HepG2 (cell line): ENCODE measurements around the gene VWA3A. TPM values are rescaled to one million over a fixed set of nuclear protein-coding genes. Genes with fewer than 3 reads are reported as not detected.

ENCODE experiments used
- CEBPB ChIP-seq: IDR thresholded peaks from 2 replicates; pipeline ENCODE4 v1.6.1; 2011; ENCODE audit warnings: low read depth, low read length, improper control_type of control experiment, borderline replicate concordance
- ELF4 ChIP-seq: sonication (generic); formaldehyde crosslinking; IDR thresholded peaks from 2 replicates; pipeline ENCODE4 v1.5.0; 2020; ENCODE audit warnings: missing genetic modification reagents, mild to moderate bottlenecking, moderate library complexity, borderline replicate concordance
- GLI4 ChIP-seq: sonication (generic); formaldehyde crosslinking; IDR thresholded peaks from 2 replicates; pipeline ENCODE4 v1.5.1; 2020; ENCODE audit warnings: missing genetic modification reagents, mild to moderate bottlenecking, moderate library complexity, borderline replicate concordance
- HIVEP1 ChIP-seq: sonication (generic); formaldehyde crosslinking; IDR thresholded peaks from 2 replicates; pipeline ENCODE4 v1.4.0; 2020; ENCODE audit warnings: mild to moderate bottlenecking, missing genetic modification reagents
- HMG20A ChIP-seq: IDR thresholded peaks from 2 replicates; pipeline ENCODE4 v1.6.1; 2016; ENCODE audit warnings: borderline replicate concordance
- HNF1A ChIP-seq, 2 experiments: sonication (generic) in 1 of 2; formaldehyde crosslinking in 1 of 2; IDR thresholded peaks; 2 replicates each; pipeline versions ENCODE4 v1.4.0 to v1.6.1; 2016 to 2020; ENCODE audit warnings: borderline replicate concordance in 1 of 2, low read depth in 1 of 2, mild to moderate bottlenecking in 1 of 2, missing genetic modification reagents in 1 of 2
- ISL2 ChIP-seq: sonication (generic); formaldehyde crosslinking; IDR thresholded peaks from 2 replicates; pipeline ENCODE4 v1.5.0; 2020; ENCODE audit warnings: missing genetic modification reagents
- JUN ChIP-seq: sonication (generic); formaldehyde crosslinking; IDR thresholded peaks from 2 replicates; pipeline ENCODE4 v1.4.0; 2020; ENCODE audit warnings: mild to moderate bottlenecking, missing genetic modification reagents
- JUNB ChIP-seq: sonication (generic); formaldehyde crosslinking; IDR thresholded peaks from 2 replicates; pipeline ENCODE4 v1.8.0; 2022; ENCODE audit warnings: missing genetic modification reagents, mild to moderate bottlenecking, borderline replicate concordance
- NPAS2 ChIP-seq: sonication (generic); formaldehyde crosslinking; IDR thresholded peaks from 2 replicates; pipeline ENCODE4 v1.8.0; 2022; ENCODE audit warnings: mild to moderate bottlenecking, missing genetic modification reagents, borderline replicate concordance
- POLR2A ChIP-seq, 2 experiments: IDR thresholded peaks; 2 replicates each; pipeline ENCODE4 v1.6.1; 2011; ENCODE audit warnings: low read depth in 2 of 2, low read length in 2 of 2, mild to moderate bottlenecking in 1 of 2, moderate library complexity in 1 of 2; ENCODE audit not compliant: insufficient read depth in 1 of 2
- SIN3A ChIP-seq: IDR thresholded peaks from 2 replicates; pipeline ENCODE4 v1.6.1; 2011; ENCODE audit warnings: low read depth, mild to moderate bottlenecking, control low read depth, low read length, borderline replicate concordance
- SRY ChIP-seq: sonication (generic); formaldehyde crosslinking; IDR thresholded peaks from 2 replicates; pipeline ENCODE4 v1.8.0; 2022; ENCODE audit warnings: mild to moderate bottlenecking, missing genetic modification reagents
- SSRP1 ChIP-seq: IDR thresholded peaks from 2 replicates; pipeline ENCODE4 v1.6.1; 2016; ENCODE audit warnings: control low read depth
- WIZ ChIP-seq: sonication (generic); formaldehyde crosslinking; IDR thresholded peaks from 2 replicates; pipeline ENCODE4 v1.5.1; 2020; ENCODE audit warnings: mild to moderate bottlenecking, missing genetic modification reagents
- YEATS4 ChIP-seq: sonication (generic); formaldehyde crosslinking; IDR thresholded peaks from 2 replicates; pipeline ENCODE4 v1.4.0; 2020; ENCODE audit warnings: missing genetic modification reagents, borderline replicate concordance
- ZKSCAN1 ChIP-seq: fragments of 150-350 bp; IDR thresholded peaks from 2 replicates; pipeline ENCODE4 v1.6.1; 2014; ENCODE audit warnings: low read length
- ZNF326 ChIP-seq: sonication (generic); formaldehyde crosslinking; IDR thresholded peaks from 2 replicates; pipeline ENCODE4 v1.4.0; 2020; ENCODE audit warnings: missing genetic modification reagents, borderline replicate concordance
- ZNF329 ChIP-seq: sonication (generic); formaldehyde crosslinking; IDR thresholded peaks from 2 replicates; pipeline ENCODE4 v1.9.0; 2021; ENCODE audit warnings: low read depth, mild to moderate bottlenecking, missing genetic modification reagents
- ZNF441 ChIP-seq: sonication (generic); formaldehyde crosslinking; IDR thresholded peaks from 2 replicates; pipeline ENCODE4 v1.7.0; 2021; ENCODE audit warnings: missing genetic modification reagents, borderline replicate concordance
- ZNF576 ChIP-seq: sonication (generic); formaldehyde crosslinking; IDR thresholded peaks from 2 replicates; pipeline ENCODE4 v1.4.0; 2020; ENCODE audit warnings: mild to moderate bottlenecking, missing genetic modification reagents
- ZSCAN25 ChIP-seq: sonication (generic); formaldehyde crosslinking; IDR thresholded peaks from 2 replicates; pipeline ENCODE4 v1.8.0; 2022; ENCODE audit warnings: mild to moderate bottlenecking, missing genetic modification reagents
- polyA plus RNA-seq, 8 experiments: library from polyadenylated mRNA; depleted of rRNA in 3 of 8; stranded (reverse) in 7 of 8; unstranded in 1 of 8; fragments of >200 nt; fragmentation: Illumina TruSeq in 4 of 8; extraction: Trizol in 4 of 8; gene quantifications; 2 replicates each; pipeline versions ENCODE4 v1.2.1 to v1.2.3, GENCODE V29; 2011 to 2016; ENCODE audit warnings: low read depth in 4 of 8, missing spikeins in 1 of 8, mixed read lengths in 1 of 8; ENCODE audit not compliant: insufficient read depth in 1 of 8
- total RNA-seq, 5 experiments: library from RNA; depleted of rRNA; stranded (reverse); fragments of >200 nt; fragmentation: Illumina TruSeq; extraction: Trizol; gene quantifications; 2 replicates each; pipeline ENCODE4 v1.2.3, GENCODE V29; 2016; ENCODE audit warnings: low read depth in 1 of 5
- TF ChIP-seq, protein P1 (sequence below): IDR thresholded peaks from 2 replicates; pipeline ENCODE4 v1.6.1; 2016; ENCODE audit warnings: low read depth, borderline replicate concordance

Gene VWA3A
- total and polyA plus RNA-seq, 2 of the 13 experiments (the other 11 are each of a cell fraction or from before 2014, with no cell fraction given): 0.03 to 0.07 TPM

DNA sequence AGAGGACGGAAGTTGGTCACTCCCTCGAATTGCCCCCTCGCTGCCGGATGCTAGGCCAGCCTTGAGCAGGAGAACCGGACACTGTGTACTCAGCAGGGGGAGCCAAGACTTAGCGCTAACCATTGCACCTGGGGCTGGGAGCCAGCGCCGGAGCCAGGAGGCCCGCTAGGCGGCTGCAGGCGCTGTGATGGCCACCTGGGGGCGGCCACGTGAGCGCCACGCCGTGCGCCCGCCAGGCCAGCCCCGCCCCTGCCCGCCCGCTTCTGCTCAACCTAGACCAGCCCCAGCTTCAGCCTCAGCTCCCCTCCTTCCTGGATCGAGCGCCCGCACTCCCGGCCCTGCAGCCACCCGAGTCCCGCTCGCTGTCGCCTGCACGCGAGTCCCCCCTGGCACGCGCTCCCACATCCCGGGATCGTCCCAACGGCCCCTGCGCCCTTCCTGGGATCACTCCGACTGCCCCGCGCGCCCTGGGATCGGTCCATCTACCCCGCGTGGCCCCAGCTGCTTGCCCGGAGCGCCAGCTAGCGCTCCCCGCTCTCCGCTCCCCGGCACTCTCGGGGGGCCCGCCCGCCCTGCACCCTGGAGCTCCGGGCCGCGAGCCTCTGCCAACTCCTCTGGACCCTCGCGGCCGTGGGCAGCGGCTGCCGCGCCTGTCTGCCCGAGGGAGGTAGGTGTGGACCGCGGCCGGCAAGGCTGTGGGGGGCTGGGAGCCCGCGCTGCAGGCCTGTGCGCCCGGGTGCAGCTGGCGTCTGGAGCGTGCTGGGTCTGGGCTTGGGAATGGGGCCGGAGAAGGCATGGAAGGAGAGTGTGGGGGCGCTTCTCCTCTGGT, 113.9 kb downstream of the VWA3A start, which contains the start of gene EEF2K (continued):
- TF ChIP-seq POLR2A (IDR thresholded peaks at IDR 0.05; ENCODE audit: insufficient read depth in 1 of 2, low read depth in 2 of 2, low read length in 2 of 2) (peak; percentile 69 to 92), ZSCAN25 (CRISPR knock-in tag) (peak; percentile 96), NPAS2 (CRISPR knock-in tag) (peak; percentile 50; the same call in 1 of the 2 replicates), JUN (CRISPR knock-in tag) (0 out of 2 replicates have a peak, but pooled peaks have one; percentile 32), WIZ (no peak; the same call in 1 of the 2 replicates), HIVEP1 (CRISPR knock-in tag) (0 out of 2 replicates have a peak, but pooled peaks have one; percentile 14), ZNF329 (CRISPR knock-in tag) (peak; percentile 93), ZNF576 (CRISPR knock-in tag) (no peak), ZKSCAN1 (peak; percentile 72), SIN3A (peak; percentile 77; the same call in 1 of the 2 replicates), ISL2 (CRISPR knock-in tag) (peak; percentile 84), ZNF326 (CRISPR knock-in tag) (no peak), GLI4 (CRISPR knock-in tag) (peak; percentile 78), ELF4 (no peak; the same call in none of the 2 replicates), SSRP1 (CRISPR knock-in tag) (peak; percentile 69; the same call in 1 of the 2 replicates), JUNB (CRISPR knock-in tag) (no peak), CEBPB (no peak), ZNF441 (CRISPR knock-in tag) (peak; percentile 89), SRY (CRISPR knock-in tag) (peak; percentile 96), HNF1A (IDR thresholded peaks at IDR 0.05; ENCODE audit: low read depth) (peak; percentile 7; the same call in 1 of the 2 replicates), HNF1A (CRISPR knock-in tag; IDR thresholded peaks at IDR 0.05; ENCODE audit: borderline replicate concordance) (peak; percentile 87), YEATS4 (CRISPR knock-in tag) (peak; percentile 98), HMG20A (CRISPR knock-in tag) (peak; percentile 68; the same call in 1 of the 2 replicates)
- TF ChIP-seq, protein P1, sequence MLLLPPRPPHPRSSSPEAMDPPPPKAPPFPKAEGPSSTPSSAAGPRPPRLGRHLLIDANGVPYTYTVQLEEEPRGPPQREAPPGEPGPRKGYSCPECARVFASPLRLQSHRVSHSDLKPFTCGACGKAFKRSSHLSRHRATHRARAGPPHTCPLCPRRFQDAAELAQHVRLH (CRISPR knock-in tag): peak; percentile 94; the same call in 1 of the 2 replicates
